ENCODE results near the gene YIPF3.

Gene YIPF3

DNA sequence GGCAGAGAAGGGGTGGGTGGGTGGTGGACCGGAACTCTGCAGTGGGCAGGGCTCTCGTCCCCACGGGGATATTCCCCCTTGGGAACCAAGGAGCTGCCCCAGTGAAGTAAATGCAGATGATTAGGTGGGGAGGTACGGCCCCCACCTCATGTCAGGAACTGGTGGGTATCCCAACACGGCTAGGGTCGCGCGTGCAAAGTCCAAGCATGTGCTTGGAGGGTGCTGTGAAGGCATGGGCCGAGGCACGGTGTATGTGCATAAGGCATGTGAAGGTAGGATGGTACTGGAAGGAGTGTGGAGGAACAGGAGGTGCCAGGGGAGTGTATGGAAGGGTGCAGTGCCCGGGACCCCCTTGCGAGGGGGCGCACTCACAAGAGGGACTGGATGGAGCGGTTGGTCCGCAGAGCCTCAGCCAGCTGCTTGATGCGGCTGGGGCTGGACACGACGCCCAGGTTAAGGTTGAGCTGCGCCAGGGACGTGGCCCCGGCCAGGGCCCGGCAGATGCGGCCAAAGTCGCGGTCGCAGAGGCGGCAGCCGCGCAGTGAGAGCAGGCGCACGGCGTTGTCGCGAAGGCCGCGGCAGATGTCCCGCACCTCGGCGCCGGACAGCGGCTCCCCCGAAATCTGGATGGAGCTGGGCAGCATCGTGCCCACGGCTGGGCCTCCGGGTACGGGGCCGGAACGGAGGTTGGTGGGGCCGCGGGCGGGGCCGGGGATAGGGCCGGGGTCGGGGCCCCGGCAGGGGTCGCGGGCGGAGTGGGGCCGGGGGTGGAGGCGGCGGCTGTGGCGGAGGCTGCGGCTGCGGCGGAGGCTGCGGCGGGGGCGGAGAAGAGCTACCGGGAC lies 7.4 kb downstream of the YIPF3 start:
- DNase-seq (ENCODE audit: insufficient read length, low spot score) (no peak), FAIRE-seq (no peak)
- TF ChIP-seq, protein P1, sequence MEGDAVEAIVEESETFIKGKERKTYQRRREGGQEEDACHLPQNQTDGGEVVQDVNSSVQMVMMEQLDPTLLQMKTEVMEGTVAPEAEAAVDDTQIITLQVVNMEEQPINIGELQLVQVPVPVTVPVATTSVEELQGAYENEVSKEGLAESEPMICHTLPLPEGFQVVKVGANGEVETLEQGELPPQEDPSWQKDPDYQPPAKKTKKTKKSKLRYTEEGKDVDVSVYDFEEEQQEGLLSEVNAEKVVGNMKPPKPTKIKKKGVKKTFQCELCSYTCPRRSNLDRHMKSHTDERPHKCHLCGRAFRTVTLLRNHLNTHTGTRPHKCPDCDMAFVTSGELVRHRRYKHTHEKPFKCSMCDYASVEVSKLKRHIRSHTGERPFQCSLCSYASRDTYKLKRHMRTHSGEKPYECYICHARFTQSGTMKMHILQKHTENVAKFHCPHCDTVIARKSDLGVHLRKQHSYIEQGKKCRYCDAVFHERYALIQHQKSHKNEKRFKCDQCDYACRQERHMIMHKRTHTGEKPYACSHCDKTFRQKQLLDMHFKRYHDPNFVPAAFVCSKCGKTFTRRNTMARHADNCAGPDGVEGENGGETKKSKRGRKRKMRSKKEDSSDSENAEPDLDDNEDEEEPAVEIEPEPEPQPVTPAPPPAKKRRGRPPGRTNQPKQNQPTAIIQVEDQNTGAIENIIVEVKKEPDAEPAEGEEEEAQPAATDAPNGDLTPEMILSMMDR (IDR thresholded peaks at IDR 0.05; ENCODE audit: insufficient read depth, missing control alignments) = no peak

DNA sequence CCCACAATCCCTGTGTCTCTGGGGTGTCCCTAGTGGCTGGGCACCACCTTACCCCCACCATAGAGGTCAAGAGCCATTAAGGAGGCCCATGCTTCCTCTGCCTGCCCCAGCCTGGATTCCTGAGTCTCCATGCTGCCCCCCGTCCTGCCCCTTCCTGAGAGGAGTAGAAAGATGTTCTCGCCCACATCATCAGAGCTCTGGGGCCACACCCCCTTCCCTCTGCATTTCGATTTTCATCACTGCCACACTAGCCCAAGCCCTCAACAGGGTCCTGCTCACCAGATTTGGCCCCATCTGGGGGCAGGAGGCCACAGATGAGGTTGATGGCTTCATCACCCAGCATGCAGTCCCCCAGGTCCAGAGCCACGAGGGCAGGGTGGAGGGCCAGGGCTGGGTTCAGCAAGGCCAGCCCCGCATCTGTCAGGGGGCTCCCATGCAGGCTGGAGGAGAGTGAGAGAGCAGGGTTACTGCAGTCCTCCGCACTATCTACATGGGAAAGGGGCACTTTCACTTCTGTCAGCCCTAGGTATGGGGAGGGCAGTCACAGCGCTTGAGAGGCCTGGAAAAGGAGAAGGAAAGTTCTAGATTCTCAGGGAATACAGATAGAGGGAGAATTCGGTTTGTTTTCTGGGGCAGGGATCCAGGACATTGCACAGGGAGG lies 8.1 kb downstream of the YIPF3 start:
- FAIRE-seq (no peak), DNase-seq (ENCODE audit: insufficient read length, low spot score) (no peak)
- TF ChIP-seq, protein P1 (IDR thresholded peaks at IDR 0.05; ENCODE audit: insufficient read depth, missing control alignments) = no peak

DNA sequence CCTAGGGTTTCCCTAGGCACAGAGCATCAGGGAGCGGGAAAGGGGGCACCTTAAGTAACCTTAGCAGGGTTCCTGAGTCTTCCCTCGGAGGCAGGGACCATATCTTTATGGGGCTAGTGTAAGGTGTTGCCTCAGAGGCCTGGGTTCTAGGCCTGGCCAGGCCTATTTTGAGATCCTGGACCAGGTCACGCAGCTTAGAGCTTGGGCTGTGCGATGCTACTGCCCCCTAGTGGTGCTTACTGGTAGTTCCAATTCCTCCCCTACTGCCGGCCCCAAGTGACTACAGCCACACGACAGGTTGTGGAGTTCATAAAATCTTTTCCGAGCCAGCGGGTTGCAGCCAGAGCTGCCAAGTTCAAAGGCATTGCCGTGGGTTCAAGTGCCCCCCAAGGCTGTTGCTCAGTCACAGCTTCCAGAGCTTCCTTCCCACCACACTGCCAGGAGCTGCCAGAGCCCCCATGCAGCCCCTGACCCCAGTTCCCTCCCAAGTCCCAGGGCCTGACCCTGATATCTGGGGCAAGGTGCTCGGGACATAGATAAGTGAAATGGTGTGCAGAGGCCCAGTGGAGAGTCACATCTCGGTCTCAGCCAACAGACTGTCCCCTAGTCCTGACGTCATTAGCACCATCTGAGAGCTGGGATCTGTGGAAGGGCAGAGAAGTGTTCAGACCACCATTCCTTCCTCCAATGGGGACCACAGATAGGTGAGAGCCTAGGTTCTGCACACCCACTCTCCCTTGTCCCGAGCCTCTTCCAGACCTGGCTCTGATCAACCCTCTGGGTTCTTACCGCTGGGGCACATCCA lies 9.9 kb downstream of the YIPF3 start:
- no peak for FAIRE-seq
- TF ChIP-seq, protein P1 (IDR thresholded peaks at IDR 0.05; ENCODE audit: insufficient read depth, missing control alignments) = peak; percentile 91
- DNase-seq (ENCODE audit: insufficient read length, low spot score) = peak; percentile 58

DNA sequence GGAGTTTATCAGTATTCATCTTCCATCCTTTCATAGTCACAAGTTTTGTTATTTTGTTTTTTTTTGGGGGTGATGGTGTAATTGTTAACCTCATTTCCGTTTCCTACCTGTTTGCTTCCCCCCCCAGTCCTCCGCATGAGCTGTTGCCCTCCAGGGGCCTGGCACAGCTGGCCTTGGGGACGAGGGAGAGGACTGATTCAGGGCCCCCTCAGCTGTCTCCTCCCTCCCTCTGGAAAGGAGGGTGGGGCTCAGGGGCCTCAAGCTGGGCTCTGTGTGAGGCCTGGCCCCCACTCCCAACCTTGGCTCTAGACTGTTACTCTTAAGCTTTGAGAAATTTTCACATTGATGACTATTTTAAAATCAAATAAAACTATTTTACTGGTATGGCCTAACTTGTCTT lies 10.6 kb downstream of the YIPF3 start:
- TF ChIP-seq, protein P1 (IDR thresholded peaks at IDR 0.05; ENCODE audit: insufficient read depth, missing control alignments) = no peak
- no peak for FAIRE-seq
- no peak for DNase-seq (ENCODE audit: insufficient read length, low spot score)

DNA sequence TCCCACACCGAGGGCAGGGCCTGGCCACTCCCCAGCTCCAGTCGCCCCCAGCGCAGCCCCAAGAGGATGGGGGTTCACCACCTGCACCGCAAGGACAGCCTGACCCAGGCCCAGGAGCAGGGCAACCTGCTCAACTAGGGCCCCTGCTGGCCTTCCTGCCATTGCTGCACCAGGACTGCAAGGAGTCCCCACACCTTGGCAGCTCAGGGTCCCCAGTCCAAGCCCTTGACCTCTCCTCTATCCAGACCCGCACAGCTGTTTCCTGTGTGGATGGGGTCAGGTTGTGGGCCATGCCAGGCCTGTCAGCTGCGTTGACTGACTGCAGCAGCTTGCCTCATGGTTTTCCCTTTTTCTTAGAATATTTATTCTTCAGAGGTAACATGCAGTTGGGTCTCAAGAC lies 11.0 kb downstream of the YIPF3 start:
- TF ChIP-seq, protein P1 (IDR thresholded peaks at IDR 0.05; ENCODE audit: insufficient read depth, missing control alignments) = no peak
- no peak for FAIRE-seq
- DNase-seq (ENCODE audit: insufficient read length, low spot score) = no peak

DNA sequence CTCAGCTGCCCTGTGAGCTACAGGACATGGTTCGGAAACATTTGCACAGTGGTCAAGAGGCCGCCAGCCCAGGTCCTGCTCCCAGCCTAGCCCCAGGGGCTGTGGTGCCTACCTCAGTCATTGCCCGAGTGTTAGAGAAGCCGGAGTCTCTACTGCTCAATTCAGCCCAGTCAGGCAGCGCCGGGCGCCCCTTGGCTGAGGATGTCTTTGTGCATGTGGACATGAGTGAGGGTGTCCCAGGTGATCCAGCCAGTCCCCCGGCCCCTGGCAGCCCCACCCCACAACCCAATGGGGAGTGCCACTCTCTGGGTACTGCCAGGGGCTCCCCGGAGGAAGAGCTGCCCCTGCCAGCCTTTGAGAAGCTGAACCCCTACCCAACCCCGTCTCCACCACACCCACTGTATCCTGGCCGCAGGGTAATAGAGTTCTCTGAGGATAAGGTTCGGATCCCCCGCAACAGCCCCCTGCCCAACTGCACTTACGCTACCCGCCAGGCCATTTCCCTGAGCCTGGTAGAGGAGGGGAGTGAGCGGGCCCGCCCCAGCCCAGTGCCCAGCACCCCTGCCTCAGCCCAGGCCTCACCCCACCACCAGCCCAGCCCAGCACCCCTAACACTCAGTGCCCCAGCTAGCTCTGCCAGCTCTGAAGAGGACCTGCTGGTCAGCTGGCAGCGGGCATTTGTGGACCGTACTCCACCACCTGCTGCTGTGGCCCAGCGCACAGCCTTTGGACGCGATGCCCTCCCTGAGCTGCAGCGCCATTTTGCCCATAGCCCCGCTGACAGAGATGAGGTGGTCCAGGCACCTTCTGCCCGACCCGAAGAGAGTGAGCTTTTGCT lies 11.8 kb downstream of the YIPF3 start:
- TF ChIP-seq, protein P1 (IDR thresholded peaks at IDR 0.05; ENCODE audit: insufficient read depth, missing control alignments) = no peak
- DNase-seq (ENCODE audit: insufficient read length, low spot score) = no peak
- no peak for FAIRE-seq

Measured in D721Med (cell line).